ENCODE measurements around the gene IGSF9B. TPM values are rescaled to one million over a fixed set of nuclear protein-coding genes. Genes with fewer than 3 reads are reported as not detected.

IGSF9B gene
- total and polyA plus RNA-seq, 4 donors = 0.07 to 0.33 (median 0.09) TPM; not detected in 1

- TF ChIP-seq HNF4A (conservative IDR thresholded peaks at IDR 0.05) = no peak
- TF ChIP-seq NR2F2 (IDR thresholded peaks at IDR 0.05) = no peak
- no peak for TF ChIP-seq TAF1 (conservative IDR thresholded peaks at IDR 0.05)
- WGBS = 44% methylated on average over 4 of the region's 4 CpGs
Measured at GRCh38 chr11:133992121-133992520, 35.4 kb upstream of the IGSF9B start.

DNA sequence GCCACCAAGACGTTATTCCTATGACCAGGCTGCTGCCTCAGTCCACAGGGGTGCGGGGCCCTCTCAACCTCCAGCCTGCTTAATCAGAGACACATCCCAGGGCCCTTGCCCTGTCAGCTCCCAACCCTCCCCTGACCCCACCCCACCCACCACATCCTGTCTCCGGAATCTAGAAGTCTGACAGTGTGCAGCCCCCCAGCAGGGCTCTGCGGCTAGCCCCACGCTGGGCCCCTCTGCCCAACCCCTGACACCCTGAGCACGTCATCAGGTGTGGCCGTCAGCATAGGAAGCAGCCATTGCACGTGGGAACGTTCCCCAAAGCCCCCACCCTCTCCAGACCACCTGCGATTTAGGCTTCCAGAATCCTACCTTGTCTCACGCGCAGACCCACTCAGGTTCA lies 34.3 kb upstream of the IGSF9B start:
- 62% methylated on average over 12 of the region's 12 CpGs for WGBS
- no peaks in the 10 kb centered on the region for H3K36me3 ChIP-seq (ENCODE audit: control insufficient read depth in 4 of 4, insufficient read depth in 3 of 4, low read depth in 1 of 4, low read length in 3 of 4)
- H3K4me3 ChIP-seq (ENCODE audit: low read depth in 1 of 3, low read length in 3 of 3) = no peak overlapping the region
- peaks cover 0 to 3% (median 0%) of the 10 kb centered on the region in 4 donors for H3K27me3 ChIP-seq (ENCODE audit: control insufficient read depth in 4 of 4, insufficient read depth in 4 of 4, low read length in 3 of 4)
- H3K9ac ChIP-seq (ENCODE audit: low read depth in 1 of 2, low read length in 2 of 2) = no peak overlapping the region
- H3K9me3 ChIP-seq (ENCODE audit: control insufficient read depth in 4 of 4, low read length in 3 of 4) = peaks cover 0 to 3% (median 0%) of the 10 kb centered on the region in 4 donors
- TF ChIP-seq GABPA (IDR thresholded peaks at IDR 0.05 in 1 of 2, conservative IDR thresholded peaks at IDR 0.05 in 1 of 2) (no peak), SP1 (IDR thresholded peaks at IDR 0.05) (no peak), NR2F2 (IDR thresholded peaks at IDR 0.05) (no peak), RAD21 (IDR thresholded peaks at IDR 0.05) (no peak), EGR1 (IDR thresholded peaks at IDR 0.05; ENCODE audit: low read depth in 2 of 2) (no peak), MAX (IDR thresholded peaks at IDR 0.05) (no peak), FOXA2 (IDR thresholded peaks at IDR 0.05) (no peak), JUND (IDR thresholded peaks at IDR 0.05) (no peak), HNF4A (conservative IDR thresholded peaks at IDR 0.05) (no peak), HNF4G (IDR thresholded peaks at IDR 0.05) (no peak), ZBTB33 (IDR thresholded peaks at IDR 0.05) (no peak)
- TF ChIP-seq, protein P1, sequence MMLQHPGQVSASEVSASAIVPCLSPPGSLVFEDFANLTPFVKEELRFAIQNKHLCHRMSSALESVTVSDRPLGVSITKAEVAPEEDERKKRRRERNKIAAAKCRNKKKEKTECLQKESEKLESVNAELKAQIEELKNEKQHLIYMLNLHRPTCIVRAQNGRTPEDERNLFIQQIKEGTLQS (IDR thresholded peaks at IDR 0.05) = no peak
- TF ChIP-seq, protein P2, sequence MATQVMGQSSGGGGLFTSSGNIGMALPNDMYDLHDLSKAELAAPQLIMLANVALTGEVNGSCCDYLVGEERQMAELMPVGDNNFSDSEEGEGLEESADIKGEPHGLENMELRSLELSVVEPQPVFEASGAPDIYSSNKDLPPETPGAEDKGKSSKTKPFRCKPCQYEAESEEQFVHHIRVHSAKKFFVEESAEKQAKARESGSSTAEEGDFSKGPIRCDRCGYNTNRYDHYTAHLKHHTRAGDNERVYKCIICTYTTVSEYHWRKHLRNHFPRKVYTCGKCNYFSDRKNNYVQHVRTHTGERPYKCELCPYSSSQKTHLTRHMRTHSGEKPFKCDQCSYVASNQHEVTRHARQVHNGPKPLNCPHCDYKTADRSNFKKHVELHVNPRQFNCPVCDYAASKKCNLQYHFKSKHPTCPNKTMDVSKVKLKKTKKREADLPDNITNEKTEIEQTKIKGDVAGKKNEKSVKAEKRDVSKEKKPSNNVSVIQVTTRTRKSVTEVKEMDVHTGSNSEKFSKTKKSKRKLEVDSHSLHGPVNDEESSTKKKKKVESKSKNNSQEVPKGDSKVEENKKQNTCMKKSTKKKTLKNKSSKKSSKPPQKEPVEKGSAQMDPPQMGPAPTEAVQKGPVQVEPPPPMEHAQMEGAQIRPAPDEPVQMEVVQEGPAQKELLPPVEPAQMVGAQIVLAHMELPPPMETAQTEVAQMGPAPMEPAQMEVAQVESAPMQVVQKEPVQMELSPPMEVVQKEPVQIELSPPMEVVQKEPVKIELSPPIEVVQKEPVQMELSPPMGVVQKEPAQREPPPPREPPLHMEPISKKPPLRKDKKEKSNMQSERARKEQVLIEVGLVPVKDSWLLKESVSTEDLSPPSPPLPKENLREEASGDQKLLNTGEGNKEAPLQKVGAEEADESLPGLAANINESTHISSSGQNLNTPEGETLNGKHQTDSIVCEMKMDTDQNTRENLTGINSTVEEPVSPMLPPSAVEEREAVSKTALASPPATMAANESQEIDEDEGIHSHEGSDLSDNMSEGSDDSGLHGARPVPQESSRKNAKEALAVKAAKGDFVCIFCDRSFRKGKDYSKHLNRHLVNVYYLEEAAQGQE (IDR thresholded peaks at IDR 0.05) = no peak
- TF ChIP-seq, protein P3, sequence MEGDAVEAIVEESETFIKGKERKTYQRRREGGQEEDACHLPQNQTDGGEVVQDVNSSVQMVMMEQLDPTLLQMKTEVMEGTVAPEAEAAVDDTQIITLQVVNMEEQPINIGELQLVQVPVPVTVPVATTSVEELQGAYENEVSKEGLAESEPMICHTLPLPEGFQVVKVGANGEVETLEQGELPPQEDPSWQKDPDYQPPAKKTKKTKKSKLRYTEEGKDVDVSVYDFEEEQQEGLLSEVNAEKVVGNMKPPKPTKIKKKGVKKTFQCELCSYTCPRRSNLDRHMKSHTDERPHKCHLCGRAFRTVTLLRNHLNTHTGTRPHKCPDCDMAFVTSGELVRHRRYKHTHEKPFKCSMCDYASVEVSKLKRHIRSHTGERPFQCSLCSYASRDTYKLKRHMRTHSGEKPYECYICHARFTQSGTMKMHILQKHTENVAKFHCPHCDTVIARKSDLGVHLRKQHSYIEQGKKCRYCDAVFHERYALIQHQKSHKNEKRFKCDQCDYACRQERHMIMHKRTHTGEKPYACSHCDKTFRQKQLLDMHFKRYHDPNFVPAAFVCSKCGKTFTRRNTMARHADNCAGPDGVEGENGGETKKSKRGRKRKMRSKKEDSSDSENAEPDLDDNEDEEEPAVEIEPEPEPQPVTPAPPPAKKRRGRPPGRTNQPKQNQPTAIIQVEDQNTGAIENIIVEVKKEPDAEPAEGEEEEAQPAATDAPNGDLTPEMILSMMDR (IDR thresholded peaks at IDR 0.05; ENCODE audit: low read depth, low read length, missing input control) = no peak
- H3K4me1 ChIP-seq (ENCODE audit: control insufficient read depth in 4 of 4, insufficient read depth in 4 of 4, low read length in 3 of 4) = no peaks in the 10 kb centered on the region
- no peak for DNase-seq (ENCODE audit: low spot score)
- H3K27ac ChIP-seq (ENCODE audit: low read depth in 1 of 2, low read length in 2 of 2) = no peak overlapping the region

More at GRCh38 chr11:133992121-133992520, 35.4 kb upstream of the IGSF9B start:
- no peaks in the 10 kb centered on the region for H3K36me3 ChIP-seq (ENCODE audit: control insufficient read depth in 4 of 4, insufficient read depth in 3 of 4, low read depth in 1 of 4, low read length in 3 of 4)
- no peak overlapping the region for H3K4me3 ChIP-seq (ENCODE audit: low read depth in 1 of 3, low read length in 3 of 3)
- no peak for DNase-seq (ENCODE audit: low spot score)
- peaks cover 0 to 3% (median 0%) of the 10 kb centered on the region in 4 donors for H3K27me3 ChIP-seq (ENCODE audit: control insufficient read depth in 4 of 4, insufficient read depth in 4 of 4, low read length in 3 of 4)
- H3K27ac ChIP-seq (ENCODE audit: low read depth in 1 of 2, low read length in 2 of 2) = no peak overlapping the region
- peaks cover 0 to 4% (median 0%) of the 10 kb centered on the region in 4 donors for H3K9me3 ChIP-seq (ENCODE audit: control insufficient read depth in 4 of 4, low read length in 3 of 4)
- H3K4me1 ChIP-seq (ENCODE audit: control insufficient read depth in 4 of 4, insufficient read depth in 4 of 4, low read length in 3 of 4) = no peaks in the 10 kb centered on the region
- no peak overlapping the region for H3K9ac ChIP-seq (ENCODE audit: low read depth in 1 of 2, low read length in 2 of 2)

Data from liver (tissue), 9 donors.